ENCODE data around the gene ANO2.

Gene ANO2

GRCh38 chr12:5865397-5865796, 79.7 kb downstream of the ANO2 start:
- H3K4me3 ChIP-seq (ENCODE audit: control insufficient read depth, low read depth, low read length): no peak overlapping the region
- no peak for DNase-seq (ENCODE audit: low read depth)
- TF ChIP-seq, protein P1, sequence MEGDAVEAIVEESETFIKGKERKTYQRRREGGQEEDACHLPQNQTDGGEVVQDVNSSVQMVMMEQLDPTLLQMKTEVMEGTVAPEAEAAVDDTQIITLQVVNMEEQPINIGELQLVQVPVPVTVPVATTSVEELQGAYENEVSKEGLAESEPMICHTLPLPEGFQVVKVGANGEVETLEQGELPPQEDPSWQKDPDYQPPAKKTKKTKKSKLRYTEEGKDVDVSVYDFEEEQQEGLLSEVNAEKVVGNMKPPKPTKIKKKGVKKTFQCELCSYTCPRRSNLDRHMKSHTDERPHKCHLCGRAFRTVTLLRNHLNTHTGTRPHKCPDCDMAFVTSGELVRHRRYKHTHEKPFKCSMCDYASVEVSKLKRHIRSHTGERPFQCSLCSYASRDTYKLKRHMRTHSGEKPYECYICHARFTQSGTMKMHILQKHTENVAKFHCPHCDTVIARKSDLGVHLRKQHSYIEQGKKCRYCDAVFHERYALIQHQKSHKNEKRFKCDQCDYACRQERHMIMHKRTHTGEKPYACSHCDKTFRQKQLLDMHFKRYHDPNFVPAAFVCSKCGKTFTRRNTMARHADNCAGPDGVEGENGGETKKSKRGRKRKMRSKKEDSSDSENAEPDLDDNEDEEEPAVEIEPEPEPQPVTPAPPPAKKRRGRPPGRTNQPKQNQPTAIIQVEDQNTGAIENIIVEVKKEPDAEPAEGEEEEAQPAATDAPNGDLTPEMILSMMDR (IDR thresholded peaks at IDR 0.05; ENCODE audit: control insufficient read depth, insufficient read depth, low read depth, low read length, missing control alignments): no peak

- TF ChIP-seq, protein P1 (IDR thresholded peaks at IDR 0.05; ENCODE audit: control insufficient read depth, insufficient read depth, low read depth, low read length, missing control alignments): no peak
- no peak for DNase-seq (ENCODE audit: low read depth)
- H3K4me3 ChIP-seq (ENCODE audit: control insufficient read depth, low read depth, low read length): no peak overlapping the region
Observed at GRCh38 chr12:5864972-5865371, 80.1 kb downstream of the ANO2 start.

- no peak for DNase-seq (ENCODE audit: low read depth)
- TF ChIP-seq, protein P1 (IDR thresholded peaks at IDR 0.05; ENCODE audit: control insufficient read depth, insufficient read depth, low read depth, low read length, missing control alignments): no peak
- H3K4me3 ChIP-seq (ENCODE audit: control insufficient read depth, low read depth, low read length): no peak overlapping the region
Observed at GRCh38 chr12:5864301-5864700, 80.8 kb downstream of the ANO2 start.

GRCh38 chr12:5861416-5861815, 83.6 kb downstream of the ANO2 start:
- no peak overlapping the region for H3K4me3 ChIP-seq (ENCODE audit: control insufficient read depth, low read depth, low read length)
- TF ChIP-seq, protein P1 (IDR thresholded peaks at IDR 0.05; ENCODE audit: control insufficient read depth, insufficient read depth, low read depth, low read length, missing control alignments): no peak
- no peak for DNase-seq (ENCODE audit: low read depth)

- no peak for DNase-seq (ENCODE audit: low read depth)
- no peak overlapping the region for H3K4me3 ChIP-seq (ENCODE audit: control insufficient read depth, low read depth, low read length)
- TF ChIP-seq, protein P1 (IDR thresholded peaks at IDR 0.05; ENCODE audit: control insufficient read depth, insufficient read depth, low read depth, low read length, missing control alignments): no peak
Observed at GRCh38 chr12:5856692-5857091, 88.4 kb downstream of the ANO2 start.

DNA sequence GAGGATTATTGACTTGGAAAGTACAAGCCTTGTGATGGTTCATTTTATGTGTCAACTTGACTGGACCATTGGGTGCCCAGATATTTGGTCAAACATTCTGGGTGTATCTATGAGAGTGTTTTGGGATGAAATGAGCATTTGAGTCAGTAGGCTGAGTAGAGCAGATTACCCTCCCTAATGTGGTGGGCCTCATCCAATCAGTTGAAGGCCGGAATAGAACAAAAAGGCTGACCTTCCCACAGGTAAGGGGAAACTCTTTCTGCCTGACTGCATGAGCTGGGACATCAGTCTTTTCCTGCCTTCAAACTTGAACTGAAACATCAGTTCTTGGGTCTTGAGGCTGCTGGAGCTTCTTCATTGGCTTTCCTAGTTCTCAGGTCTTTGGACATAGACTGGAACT, 98.1 kb downstream of the ANO2 start:
- TF ChIP-seq, protein P1 (IDR thresholded peaks at IDR 0.05; ENCODE audit: control insufficient read depth, insufficient read depth, low read depth, low read length, missing control alignments): no peak
- no peak for DNase-seq (ENCODE audit: low read depth)
- H3K4me3 ChIP-seq (ENCODE audit: control insufficient read depth, low read depth, low read length): no peak overlapping the region

- DNase-seq (ENCODE audit: low read depth): no peak
- H3K4me3 ChIP-seq (ENCODE audit: control insufficient read depth, low read depth, low read length): no peak overlapping the region
- TF ChIP-seq, protein P1 (IDR thresholded peaks at IDR 0.05; ENCODE audit: control insufficient read depth, insufficient read depth, low read depth, low read length, missing control alignments): no peak
Observed at GRCh38 chr12:5840944-5841343, 104.1 kb downstream of the ANO2 start.
